Measurements from ENCODE around the gene ACTR1B.

The ACTR1B gene

GRCh38 chr2:97703741-97704140 lies 39.9 kb upstream of the ACTR1B start:
- no peak overlapping the region for H3K27ac ChIP-seq
- H3K9ac ChIP-seq = no peak overlapping the region
- H3K4me3 ChIP-seq (ENCODE audit: low read depth, low read length) = no peak overlapping the region
- no peaks in the 10 kb centered on the region for H3K27me3 ChIP-seq (ENCODE audit: control insufficient read depth, insufficient read depth, low read length)
- no peaks in the 10 kb centered on the region for H3K4me1 ChIP-seq
- no peak overlapping the region for H2AFZ ChIP-seq
- TF ChIP-seq, protein P1, sequence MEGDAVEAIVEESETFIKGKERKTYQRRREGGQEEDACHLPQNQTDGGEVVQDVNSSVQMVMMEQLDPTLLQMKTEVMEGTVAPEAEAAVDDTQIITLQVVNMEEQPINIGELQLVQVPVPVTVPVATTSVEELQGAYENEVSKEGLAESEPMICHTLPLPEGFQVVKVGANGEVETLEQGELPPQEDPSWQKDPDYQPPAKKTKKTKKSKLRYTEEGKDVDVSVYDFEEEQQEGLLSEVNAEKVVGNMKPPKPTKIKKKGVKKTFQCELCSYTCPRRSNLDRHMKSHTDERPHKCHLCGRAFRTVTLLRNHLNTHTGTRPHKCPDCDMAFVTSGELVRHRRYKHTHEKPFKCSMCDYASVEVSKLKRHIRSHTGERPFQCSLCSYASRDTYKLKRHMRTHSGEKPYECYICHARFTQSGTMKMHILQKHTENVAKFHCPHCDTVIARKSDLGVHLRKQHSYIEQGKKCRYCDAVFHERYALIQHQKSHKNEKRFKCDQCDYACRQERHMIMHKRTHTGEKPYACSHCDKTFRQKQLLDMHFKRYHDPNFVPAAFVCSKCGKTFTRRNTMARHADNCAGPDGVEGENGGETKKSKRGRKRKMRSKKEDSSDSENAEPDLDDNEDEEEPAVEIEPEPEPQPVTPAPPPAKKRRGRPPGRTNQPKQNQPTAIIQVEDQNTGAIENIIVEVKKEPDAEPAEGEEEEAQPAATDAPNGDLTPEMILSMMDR (IDR thresholded peaks at IDR 0.05) = no peak
- H3K36me3 ChIP-seq (ENCODE audit: control insufficient read depth, insufficient read depth, low read length) = no peaks in the 10 kb centered on the region
- H3K4me2 ChIP-seq (ENCODE audit: low read length) = no peak overlapping the region
- H3K79me2 ChIP-seq = no peaks in the 10 kb centered on the region
- no peaks in the 10 kb centered on the region for H3K9me3 ChIP-seq (ENCODE audit: control insufficient read depth, low read length)

- H3K9ac ChIP-seq = no peak overlapping the region
- no peaks in the 10 kb centered on the region for H3K9me3 ChIP-seq (ENCODE audit: control insufficient read depth, low read length)
- H3K36me3 ChIP-seq (ENCODE audit: control insufficient read depth, insufficient read depth, low read length) = no peaks in the 10 kb centered on the region
- no peak overlapping the region for H2AFZ ChIP-seq
- no peak overlapping the region for H3K4me3 ChIP-seq (ENCODE audit: low read depth, low read length)
- no peak overlapping the region for H3K4me2 ChIP-seq (ENCODE audit: low read length)
- TF ChIP-seq, protein P1 (IDR thresholded peaks at IDR 0.05) = no peak
- H3K79me2 ChIP-seq = no peaks in the 10 kb centered on the region
- H3K27ac ChIP-seq = no peak overlapping the region
- no peaks in the 10 kb centered on the region for H3K4me1 ChIP-seq
- no peaks in the 10 kb centered on the region for H3K27me3 ChIP-seq (ENCODE audit: control insufficient read depth, insufficient read depth, low read length)
Measured at GRCh38 chr2:97702731-97703470, 39.1 kb upstream of the ACTR1B start.

DNA sequence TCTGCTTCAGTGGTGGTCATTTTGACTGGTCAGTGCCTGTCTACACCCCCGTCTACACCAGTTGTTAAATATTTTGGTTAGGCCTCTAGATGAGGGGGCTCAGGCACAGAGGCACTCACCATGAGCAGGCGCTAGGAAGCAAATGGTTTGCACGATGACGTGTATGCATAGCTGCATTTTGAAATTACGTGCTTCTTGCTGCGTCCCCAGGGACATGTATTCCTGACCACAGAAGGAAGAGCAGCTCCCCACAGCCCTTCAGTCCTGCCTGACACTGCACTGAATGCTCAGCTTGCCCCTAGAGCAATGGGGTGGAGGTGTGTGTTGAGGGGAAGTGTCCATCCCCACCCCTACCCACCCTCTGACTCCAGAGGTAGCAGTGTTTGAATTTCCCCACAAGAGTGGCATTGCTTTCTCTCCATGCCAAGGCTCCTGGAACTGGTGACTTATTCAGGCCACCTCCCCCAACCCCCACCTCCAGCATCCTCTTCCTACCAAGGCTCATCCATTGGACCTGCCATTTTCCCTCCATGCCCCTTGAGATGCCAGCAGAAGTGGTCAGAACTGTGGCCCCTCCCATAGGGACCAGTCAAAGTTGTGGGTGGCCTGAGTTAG lies 38.1 kb upstream of the ACTR1B start:
- no peak overlapping the region for H3K4me3 ChIP-seq (ENCODE audit: low read depth, low read length)
- H3K4me2 ChIP-seq (ENCODE audit: low read length) = no peak overlapping the region
- TF ChIP-seq, protein P1 (IDR thresholded peaks at IDR 0.05) = no peak
- H3K36me3 ChIP-seq (ENCODE audit: control insufficient read depth, insufficient read depth, low read length) = no peaks in the 10 kb centered on the region
- H3K9ac ChIP-seq = no peak overlapping the region
- no peaks in the 10 kb centered on the region for H3K79me2 ChIP-seq
- H3K9me3 ChIP-seq (ENCODE audit: control insufficient read depth, low read length) = no peaks in the 10 kb centered on the region
- no peak overlapping the region for H3K27ac ChIP-seq
- no peaks in the 10 kb centered on the region for H3K27me3 ChIP-seq (ENCODE audit: control insufficient read depth, insufficient read depth, low read length)
- no peaks in the 10 kb centered on the region for H3K4me1 ChIP-seq
- no peak overlapping the region for H2AFZ ChIP-seq

DNA sequence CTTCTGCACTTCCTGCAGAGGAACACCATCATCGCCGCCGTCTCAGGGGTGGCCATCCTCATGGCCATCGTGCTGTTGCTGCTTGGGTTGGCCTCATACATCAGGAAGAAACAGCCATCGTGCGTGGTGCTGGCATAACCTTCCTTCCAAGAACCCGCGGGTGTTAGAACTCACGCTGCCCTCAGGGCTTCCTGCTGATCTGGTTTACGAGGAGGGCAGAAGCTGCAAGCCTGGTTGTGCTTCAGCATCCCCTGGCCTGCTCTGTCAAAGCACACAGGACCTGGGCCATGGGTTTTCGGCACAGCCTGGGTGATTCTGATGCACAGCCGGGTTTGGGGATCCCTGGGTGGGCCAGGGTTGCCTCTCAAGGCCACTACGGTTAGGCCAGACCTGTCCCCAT lies 37.3 kb upstream of the ACTR1B start:
- Histone ChIP-seq H3K79me2 (no peaks in the 10 kb centered on the region), H3K9ac (no peak overlapping the region), H2AFZ (no peak overlapping the region), H3K36me3 (ENCODE audit: control insufficient read depth, insufficient read depth, low read length) (no peaks in the 10 kb centered on the region), H3K9me3 (ENCODE audit: control insufficient read depth, low read length) (no peaks in the 10 kb centered on the region), H3K4me3 (ENCODE audit: low read depth, low read length) (no peak overlapping the region), H3K4me2 (ENCODE audit: low read length) (no peak overlapping the region), H3K27ac (no peak overlapping the region), H3K27me3 (ENCODE audit: control insufficient read depth, insufficient read depth, low read length) (no peaks in the 10 kb centered on the region), H3K4me1 (no peaks in the 10 kb centered on the region)
- TF ChIP-seq, protein P1 (IDR thresholded peaks at IDR 0.05) = no peak
